H1 (cell line): ENCODE results near the gene MAGEC3. TPM values are rescaled to one million over a fixed set of nuclear protein-coding genes. Genes with fewer than 3 reads are reported as not detected.

Source experiments
- CTCF ChIA-PET: fragments of 300-600 bp; sonication (Branson Sonifier 250); formaldehyde crosslinking; loops from one replicate; lab custom pipeline; 2021; ENCODE audit not compliant: partially characterized antibody; lab: Charles Lee
- POLR2A ChIA-PET: fragments of 300-600 bp; sonication (Branson Sonifier 250); formaldehyde crosslinking; loops from one replicate; lab custom pipeline; 2021; ENCODE audit warnings: inconsistent platforms; ENCODE audit not compliant: partially characterized antibody; lab: Charles Lee
- DNase-seq, 2 experiments: peaks; one replicate each; pipeline versions ENCODE4 v3.0.0 to v3.0.0-alpha.2; 2010 to 2022; ENCODE audit warnings: low spot score in 2 of 2, low read depth in 1 of 2, mixed read lengths in 1 of 2
- FAIRE-seq: peaks from 2 replicates; lab custom pipeline; 2011; peaks lifted over from hg19 to GRCh38; lab: Jason Lieb, UNC
- H2AFZ ChIP-seq: 2 replicates; pipeline ENCODE4 v1.8.1; 2012; ENCODE audit warnings: low read length, inconsistent platforms
- H2AK5ac ChIP-seq: 2 replicates; pipeline ENCODE4 v1.6.1; 2013; ENCODE audit warnings: low read depth, low read length
- H2BK120ac ChIP-seq: replicated peaks from 2 replicates; pipeline ENCODE3; 2013; ENCODE audit warnings: low read depth, low read length, inconsistent platforms
- H2BK12ac ChIP-seq: 2 replicates; pipeline ENCODE4 v1.6.1; 2013; ENCODE audit warnings: low read depth, low read length
- H2BK15ac ChIP-seq: 2 replicates; pipeline ENCODE4 v1.6.1; 2013; ENCODE audit warnings: low read length
- H2BK20ac ChIP-seq: 2 replicates; pipeline ENCODE4 v1.6.1; 2013; ENCODE audit warnings: low read length
- H2BK5ac ChIP-seq: 2 replicates; pipeline ENCODE4 v1.6.1; 2013; ENCODE audit warnings: low read depth, low read length
- H3K14ac ChIP-seq: 2 replicates; pipeline ENCODE4 v1.6.1; 2013; ENCODE audit warnings: inconsistent platforms; ENCODE audit not compliant: insufficient read length
- H3K18ac ChIP-seq: 2 replicates; pipeline ENCODE4 v1.6.1; 2013; ENCODE audit warnings: low read length; ENCODE audit errors: extremely low read depth
- H3K23ac ChIP-seq: 2 replicates; pipeline ENCODE4 v1.6.1; 2013; ENCODE audit warnings: inconsistent platforms; ENCODE audit not compliant: insufficient read length
- H3K23me2 ChIP-seq: 2 replicates; pipeline ENCODE4 v1.6.1; 2013; ENCODE audit warnings: low read depth, low read length
- H3K27ac ChIP-seq: 2 replicates; pipeline ENCODE4 v1.6.1; 2011; ENCODE audit warnings: low read depth, low read length, inconsistent platforms
- H3K27me3 ChIP-seq, 4 experiments: replicated peaks in 1 of 4; 1 replicate in 1 of 4; 2 replicates in 3 of 4; pipeline versions ENCODE4 v1.6.1 to v1.8.1; 2011 to 2013; ENCODE audit warnings: low read length in 3 of 4, mild to moderate bottlenecking in 3 of 4, inconsistent platforms in 2 of 4, mixed read lengths in 2 of 4, moderate library complexity in 1 of 4; ENCODE audit not compliant: control insufficient read depth in 3 of 4, insufficient read depth in 3 of 4; ENCODE audit errors: extremely low read depth in 1 of 4
- H3K36me3 ChIP-seq, 4 experiments: 2 replicates each; pipeline versions ENCODE4 v1.6.1 to v1.8.1; 2011 to 2013; ENCODE audit warnings: mild to moderate bottlenecking in 4 of 4, low read length in 3 of 4, moderate library complexity in 2 of 4, control low read depth in 1 of 4, inconsistent platforms in 1 of 4; ENCODE audit not compliant: insufficient read depth in 4 of 4, control insufficient read depth in 2 of 4
- H3K4ac ChIP-seq: replicated peaks from 2 replicates; pipeline ENCODE3; 2013; ENCODE audit warnings: low read length, low read depth, mixed read lengths, inconsistent platforms; ENCODE audit not compliant: insufficient read length
- H3K4me1 ChIP-seq, 4 experiments: replicated peaks in 1 of 4; 1 replicate in 1 of 4; 2 replicates in 3 of 4; pipeline versions ENCODE4 v1.6.1 to v1.8.1; 2011 to 2013; ENCODE audit warnings: low read length in 3 of 4, inconsistent platforms in 2 of 4, mixed read lengths in 1 of 4; ENCODE audit not compliant: insufficient read depth in 4 of 4, control insufficient read depth in 3 of 4
- H3K4me2 ChIP-seq, 2 experiments: 2 replicates each; pipeline versions ENCODE4 v1.6.1 to v1.8.1; 2011 to 2013; ENCODE audit warnings: low read depth in 2 of 2, low read length in 2 of 2, control low read depth in 1 of 2, inconsistent platforms in 1 of 2, mild to moderate bottlenecking in 1 of 2; ENCODE audit not compliant: insufficient read depth in 1 of 2
- H3K4me3 ChIP-seq, 4 experiments: fragments of 200-600, 300-600 bp in 1 of 4; sonication (generic), shearing (Covaris generic), sonication (Bioruptor Twin) in 1 of 4; 2 replicates each; pipeline versions ENCODE4 v1.5.1 to v1.8.1; 2011 to 2016; ENCODE audit warnings: low read length in 4 of 4, low read depth in 3 of 4, control low read depth in 2 of 4, inconsistent platforms in 2 of 4, mild to moderate bottlenecking in 2 of 4, mixed read lengths in 1 of 4, moderate library complexity in 1 of 4; ENCODE audit not compliant: insufficient read depth in 2 of 4; ENCODE audit errors: extremely low read depth in 1 of 4
- H3K56ac ChIP-seq: replicated peaks from 2 replicates; pipeline ENCODE3; 2013; ENCODE audit warnings: low read depth, mild to moderate bottlenecking, mixed read lengths, low read length, inconsistent platforms; ENCODE audit not compliant: insufficient read length
- H3K79me1 ChIP-seq: 2 replicates; pipeline ENCODE4 v1.6.1; 2013; ENCODE audit warnings: low read depth, low read length, control low read depth
- H3K79me2 ChIP-seq, 2 experiments: 2 replicates each; pipeline versions ENCODE4 v1.6.1 to v1.8.1; 2012 to 2013; ENCODE audit warnings: low read length in 2 of 2, mild to moderate bottlenecking in 2 of 2, inconsistent platforms in 1 of 2; ENCODE audit not compliant: insufficient read depth in 2 of 2, control insufficient read depth in 1 of 2
- H3K9ac ChIP-seq, 4 experiments: replicated peaks in 1 of 4; 1 replicate in 1 of 4; 2 replicates in 3 of 4; pipeline versions ENCODE4 v1.6.1 to v1.8.1; 2011 to 2013; ENCODE audit warnings: low read depth in 3 of 4, low read length in 3 of 4, control low read depth in 2 of 4, mild to moderate bottlenecking in 2 of 4, moderate library complexity in 2 of 4, inconsistent platforms in 1 of 4; ENCODE audit errors: extremely low read depth in 1 of 4
- H3K9me3 ChIP-seq, 2 experiments: 2 replicates each; pipeline versions ENCODE4 v1.6.1 to v1.8.1; 2012 to 2013; ENCODE audit warnings: mild to moderate bottlenecking in 2 of 2, moderate library complexity in 2 of 2, control low read depth in 1 of 2, inconsistent platforms in 1 of 2, low read depth in 1 of 2, low read length in 1 of 2, mixed read lengths in 1 of 2; ENCODE audit not compliant: insufficient read depth in 2 of 2
- H4K20me1 ChIP-seq, 2 experiments: replicated peaks in 1 of 2; 2 replicates each; pipeline versions ENCODE3 to v1.8.1; 2011 to 2013; ENCODE audit warnings: inconsistent platforms in 2 of 2, low read length in 2 of 2, mild to moderate bottlenecking in 1 of 2; ENCODE audit not compliant: insufficient read depth in 2 of 2, control insufficient read depth in 1 of 2
- H4K5ac ChIP-seq: 2 replicates; pipeline ENCODE4 v1.6.1; 2013; ENCODE audit warnings: low read length, low read depth, mixed read lengths, inconsistent platforms; ENCODE audit not compliant: insufficient read length
- H4K8ac ChIP-seq: 2 replicates; pipeline ENCODE4 v1.8.0; 2013; ENCODE audit warnings: mild to moderate bottlenecking, moderate library complexity, low read length, inconsistent platforms; ENCODE audit not compliant: insufficient read depth; ENCODE audit errors: extremely low read depth
- H4K91ac ChIP-seq: replicated peaks from 2 replicates; pipeline ENCODE3; 2013; ENCODE audit warnings: low read length, mixed read lengths, inconsistent platforms; ENCODE audit not compliant: insufficient read length
- SP2 ChIP-seq: IDR thresholded peaks from 2 replicates; pipeline ENCODE4 v1.6.1; 2012; ENCODE audit warnings: mild to moderate bottlenecking, low read length, inconsistent platforms
- WGBS, 2 experiments: shearing (Covaris generic) in 1 of 2; methylation state at CpG; one replicate each; pipeline versions ENCODE4 v1.1.6 to v1.1.7; 2013 to 2015; ENCODE audit warnings: low lambda C conversion rate in 2 of 2, mixed read lengths in 2 of 2, inconsistent platforms in 1 of 2, low coverage in 1 of 2, missing lambda C conversion rate in 1 of 2; ENCODE audit not compliant: insufficient replicate concordance in 2 of 2, insufficient coverage in 1 of 2, insufficient read length in 1 of 2; ENCODE audit errors: extremely low coverage in 1 of 2, missing lambda C conversion rate in 1 of 2; 5-methylcytosine and 5-hydroxymethylcytosine counted together
- polyA plus RNA-seq, 7 experiments: library from polyadenylated mRNA; depleted of rRNA in 3 of 7; stranded (reverse) in 5 of 7; unstranded in 2 of 7; fragments of >200 nt in 5 of 7; fragments of 200-250 nt in 2 of 7; gene quantifications; 1 replicate in 5 of 7; 2 replicates in 1 of 7; 4 replicates in 1 of 7; pipeline versions ENCODE4 v1.2.1 to v1.2.3, GENCODE V29; 2011 to 2013; ENCODE audit warnings: missing spikeins in 2 of 7, mixed read lengths in 2 of 7
- total RNA-seq: library from RNA; stranded (reverse); fragmentation: NEBNext Ultra II Directional; extraction: Animal tissue kit (Norgen Biotek cat#: 25700); gene quantifications from 2 replicates; pipeline ENCODE4 v1.2.1, GENCODE V29; 2021

The MAGEC3 gene
- total and polyA plus RNA-seq, 2 of the 8 experiments (the other 6 are each of a cell fraction or from before 2014, with no cell fraction given) = not detected

DNA sequence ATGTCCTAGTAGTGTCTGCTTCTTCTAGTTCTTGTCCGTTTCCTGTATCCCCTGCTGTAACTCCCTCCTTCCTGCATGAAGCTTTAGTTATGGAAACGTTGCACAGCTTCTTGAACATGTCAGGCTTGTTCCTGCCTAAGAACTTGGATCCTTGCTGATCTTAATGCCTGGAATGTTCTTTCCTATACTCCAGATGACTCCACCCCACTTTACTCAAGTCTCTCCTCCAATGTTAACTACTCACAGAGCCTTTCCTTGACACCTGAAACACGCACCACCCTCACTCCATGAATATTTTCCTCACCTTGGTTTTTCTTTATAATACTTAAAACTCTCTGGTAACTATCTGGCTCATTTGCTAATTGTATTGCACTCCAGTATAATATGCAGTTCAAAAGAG is 19.4 kb downstream of the MAGEC3 start:
- Histone ChIP-seq H3K14ac (no peak overlapping the region), H3K27ac (no peak overlapping the region), H3K23me2 (no peaks in the 10 kb centered on the region), H4K91ac (no peak overlapping the region), H3K18ac (no peak overlapping the region), H4K5ac (no peak overlapping the region), H2BK120ac (no peak overlapping the region), H3K4me3 (no peak overlapping the region), H3K27me3 (no peaks in the 10 kb centered on the region), H2AFZ (no peak overlapping the region), H3K4me2 (no peak overlapping the region), H2BK20ac (no peak overlapping the region), H3K9ac (no peak overlapping the region), H3K79me2 (no peaks in the 10 kb centered on the region), H3K4me1 (no peaks in the 10 kb centered on the region), H2BK12ac (no peak overlapping the region), H2AK5ac (no peak overlapping the region), H3K23ac (no peak overlapping the region), H4K8ac (no peak overlapping the region), H3K36me3 (no peaks in the 10 kb centered on the region), H3K79me1 (no peaks in the 10 kb centered on the region), H2BK5ac (no peak overlapping the region), H2BK15ac (no peak overlapping the region), H3K9me3 (no peaks in the 10 kb centered on the region), H3K56ac (no peak overlapping the region), H4K20me1 (no peaks in the 10 kb centered on the region), H3K4ac (no peak overlapping the region)
- POLR2A ChIA-PET = no interaction called here
- DNase-seq (no peak), FAIRE-seq (no peak)
- TF ChIP-seq SP2 = no peak
- 61% methylated on average over 3 of the region's 3 CpGs; no CpG with 5 or more reads in 1 of the 2 experiments for WGBS, 2 experiments
- CTCF ChIA-PET = no interaction called here
